Prostate gland (tissue), 2 donors: ENCODE results near the gene STBD1.

Source experiments
- POLR2A ChIP-seq: fragments of 450-650 bp; IDR thresholded peaks from one replicate; pipeline ENCODE4 v1.6.1; 2016; ENCODE audit warnings: antibody characterized with exemption, mild to moderate bottlenecking
- TF ChIP-seq, protein P1 (sequence below), 4 experiments: fragments of 200-600 bp in 2 of 4; fragments of 450-650 bp in 2 of 4; sonication (generic) in 2 of 4; IDR thresholded peaks; 1 replicate in 3 of 4; 2 replicates in 1 of 4; pipeline ENCODE4 v1.5.1; 2016 to 2019; ENCODE audit warnings: antibody characterized with exemption in 4 of 4, mild to moderate bottlenecking in 2 of 4, moderate library complexity in 2 of 4

DNA sequence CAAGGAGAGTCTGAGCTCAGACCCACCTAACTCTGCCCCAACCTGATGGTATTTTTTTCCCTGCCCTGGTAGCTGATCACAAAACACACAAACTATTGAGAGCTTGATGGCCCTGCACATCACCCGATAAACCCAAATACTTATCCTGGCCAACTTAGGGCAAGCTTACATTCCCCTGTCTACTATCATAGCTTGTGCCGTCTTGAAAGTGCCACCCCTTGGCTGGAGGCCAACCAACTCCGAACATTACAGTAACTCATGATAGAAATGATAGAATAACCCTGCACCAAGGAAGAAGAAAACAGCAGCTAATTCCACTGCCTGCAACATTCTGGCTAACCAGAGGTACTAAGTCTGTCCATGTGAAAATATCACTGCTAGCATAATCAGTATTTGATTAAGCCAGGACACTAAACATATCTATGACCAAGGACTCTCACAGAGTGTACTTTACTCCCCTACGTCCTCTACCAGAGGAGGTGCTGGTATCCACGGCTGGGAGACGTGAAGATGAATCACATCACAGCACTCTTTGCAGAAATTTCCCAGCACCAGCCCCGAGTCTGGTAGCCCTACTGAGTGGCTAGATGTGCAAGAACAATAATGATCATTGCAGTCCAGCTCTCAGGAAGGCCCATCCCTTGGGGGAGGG, 8.9 kb downstream of the STBD1 start:
- TF ChIP-seq, protein P1, sequence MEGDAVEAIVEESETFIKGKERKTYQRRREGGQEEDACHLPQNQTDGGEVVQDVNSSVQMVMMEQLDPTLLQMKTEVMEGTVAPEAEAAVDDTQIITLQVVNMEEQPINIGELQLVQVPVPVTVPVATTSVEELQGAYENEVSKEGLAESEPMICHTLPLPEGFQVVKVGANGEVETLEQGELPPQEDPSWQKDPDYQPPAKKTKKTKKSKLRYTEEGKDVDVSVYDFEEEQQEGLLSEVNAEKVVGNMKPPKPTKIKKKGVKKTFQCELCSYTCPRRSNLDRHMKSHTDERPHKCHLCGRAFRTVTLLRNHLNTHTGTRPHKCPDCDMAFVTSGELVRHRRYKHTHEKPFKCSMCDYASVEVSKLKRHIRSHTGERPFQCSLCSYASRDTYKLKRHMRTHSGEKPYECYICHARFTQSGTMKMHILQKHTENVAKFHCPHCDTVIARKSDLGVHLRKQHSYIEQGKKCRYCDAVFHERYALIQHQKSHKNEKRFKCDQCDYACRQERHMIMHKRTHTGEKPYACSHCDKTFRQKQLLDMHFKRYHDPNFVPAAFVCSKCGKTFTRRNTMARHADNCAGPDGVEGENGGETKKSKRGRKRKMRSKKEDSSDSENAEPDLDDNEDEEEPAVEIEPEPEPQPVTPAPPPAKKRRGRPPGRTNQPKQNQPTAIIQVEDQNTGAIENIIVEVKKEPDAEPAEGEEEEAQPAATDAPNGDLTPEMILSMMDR (IDR thresholded peaks at IDR 0.05) = no peak
- no peak for TF ChIP-seq POLR2A
